GM19035 (cell line): Measurements from ENCODE around the gene PHGDH.

ENCODE experiments used
- ATAC-seq: cut with Tn5 transposase; IDR thresholded peaks from one replicate; pipeline ENCODE4 v1.9.1; 2021; ENCODE audit not compliant: unreplicated experiment

Gene PHGDH

DNA sequence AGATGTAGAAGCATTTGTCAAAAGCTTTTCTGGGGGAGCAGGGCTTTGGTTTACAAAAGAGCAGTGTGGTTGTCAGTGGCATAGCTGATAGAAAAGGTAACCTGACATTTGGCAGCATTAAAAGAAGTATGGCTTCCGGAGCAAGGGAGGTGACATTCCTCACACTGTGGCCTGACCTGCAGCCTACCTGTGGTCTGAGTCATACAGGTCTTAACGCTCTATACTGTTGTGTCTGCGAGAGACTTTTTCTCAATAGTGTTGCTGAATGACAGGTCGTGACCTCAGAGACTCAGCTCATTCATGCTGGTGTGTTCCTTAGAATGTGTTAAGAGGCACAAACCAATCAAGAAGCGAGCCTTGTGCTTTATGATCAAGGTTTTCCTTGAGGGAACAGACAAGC lies 19.3 kb downstream of the PHGDH start:
- no peak for ATAC-seq

DNA sequence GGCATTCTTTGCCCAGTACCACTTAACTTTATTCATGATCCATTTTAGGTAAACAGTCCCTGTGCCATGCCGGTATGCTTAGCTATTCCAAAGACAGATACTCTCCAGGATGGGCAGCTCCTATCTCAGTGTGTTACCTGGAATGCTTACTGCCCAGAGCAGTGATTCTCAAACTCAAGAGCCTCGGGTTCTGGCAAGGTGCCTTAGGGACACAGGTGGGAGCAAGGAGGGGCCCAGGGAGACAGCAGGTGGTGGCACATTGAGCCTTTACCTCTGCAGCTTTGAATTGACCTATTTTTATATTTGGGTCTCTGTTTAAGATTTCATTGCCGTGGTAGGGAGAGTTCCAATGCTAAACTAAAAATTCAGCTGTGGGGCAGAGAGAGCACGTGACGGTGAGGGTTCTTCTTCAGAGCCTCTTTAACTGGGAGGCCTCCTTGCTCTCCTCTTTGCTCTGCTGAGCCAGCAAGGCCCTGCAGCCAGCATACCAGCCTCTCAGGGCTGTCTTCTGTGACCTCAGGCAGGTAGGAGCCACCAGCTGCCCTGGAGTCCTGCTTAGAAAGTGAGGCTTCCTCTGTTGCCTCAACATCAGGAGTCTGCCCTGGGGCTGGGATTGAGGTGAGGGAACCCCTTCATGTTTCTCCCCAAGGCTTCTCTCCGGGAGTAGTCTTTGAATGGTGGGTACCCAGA lies 20.2 kb downstream of the PHGDH start:
- ATAC-seq, result no peak

DNA sequence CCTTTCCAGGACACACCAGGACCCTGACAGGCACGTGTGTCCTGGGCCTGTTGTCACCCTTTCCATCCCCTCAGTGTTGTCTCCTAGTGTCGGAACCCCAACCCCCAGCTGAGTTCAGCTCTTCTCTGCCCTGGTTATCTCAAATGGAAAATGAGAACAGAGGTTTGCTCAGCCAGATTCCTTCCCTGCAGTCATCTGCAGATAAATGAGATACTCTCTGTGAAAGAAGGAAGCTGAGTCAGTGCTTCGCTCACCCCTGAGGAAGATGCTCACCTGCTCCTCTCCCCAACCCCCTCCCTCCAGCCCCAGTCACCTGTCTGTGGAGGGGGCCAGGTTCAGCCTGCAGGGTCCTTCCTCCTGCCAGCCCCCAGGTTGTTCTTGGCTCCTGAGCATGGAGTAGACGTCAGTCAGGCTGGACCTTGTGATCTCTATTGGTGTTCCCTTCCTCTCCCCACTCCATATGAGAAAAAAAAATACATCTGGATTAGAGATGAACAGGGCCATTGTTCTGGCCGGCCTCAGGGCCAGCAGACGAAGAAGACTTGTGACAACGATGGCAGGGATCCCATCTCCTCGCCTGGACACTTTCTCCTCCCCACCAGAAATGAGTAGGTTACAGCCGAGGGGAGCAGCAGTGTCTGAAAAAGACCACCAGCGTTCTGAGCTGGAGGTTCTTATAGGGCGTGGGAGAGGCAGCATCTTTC lies 20.9 kb downstream of the PHGDH start:
- no peak for ATAC-seq

DNA sequence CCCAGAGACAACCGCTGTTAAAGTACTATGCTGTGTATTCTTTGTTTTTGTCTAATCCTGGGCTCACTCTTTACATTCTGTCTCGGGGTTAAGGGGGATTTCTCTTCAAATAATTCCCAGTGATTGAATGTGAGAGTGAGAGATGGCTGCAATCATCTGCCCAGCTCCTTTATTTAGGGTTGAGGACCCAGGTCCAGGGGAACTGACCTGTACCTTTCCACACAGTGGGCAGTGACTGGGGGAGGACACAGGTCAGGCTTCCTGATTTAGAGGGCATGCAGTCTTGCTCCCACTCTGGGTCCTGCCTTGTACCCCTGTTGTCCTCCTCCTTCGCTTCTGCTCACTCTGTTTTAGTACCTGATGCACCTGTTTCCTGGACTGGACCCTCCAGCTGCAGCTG lies 22.0 kb downstream of the PHGDH start:
- no peak for ATAC-seq

DNA sequence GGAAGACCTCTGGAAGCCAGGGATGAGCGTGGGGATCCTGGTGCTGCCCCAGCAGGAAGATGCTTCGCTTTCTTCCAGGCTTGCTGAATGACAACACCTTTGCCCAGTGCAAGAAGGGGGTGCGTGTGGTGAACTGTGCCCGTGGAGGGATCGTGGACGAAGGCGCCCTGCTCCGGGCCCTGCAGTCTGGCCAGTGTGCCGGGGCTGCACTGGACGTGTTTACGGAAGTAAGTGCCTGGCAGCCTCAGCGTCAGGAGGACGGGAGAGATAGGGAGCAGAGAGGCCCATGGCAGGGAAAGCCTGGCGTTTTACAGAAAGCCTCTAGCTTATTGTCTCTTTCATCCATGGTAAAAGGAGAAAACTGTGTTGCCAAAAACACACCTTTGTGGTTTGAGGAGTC lies 23.5 kb downstream of the PHGDH start:
- ATAC-seq, result no peak

DNA sequence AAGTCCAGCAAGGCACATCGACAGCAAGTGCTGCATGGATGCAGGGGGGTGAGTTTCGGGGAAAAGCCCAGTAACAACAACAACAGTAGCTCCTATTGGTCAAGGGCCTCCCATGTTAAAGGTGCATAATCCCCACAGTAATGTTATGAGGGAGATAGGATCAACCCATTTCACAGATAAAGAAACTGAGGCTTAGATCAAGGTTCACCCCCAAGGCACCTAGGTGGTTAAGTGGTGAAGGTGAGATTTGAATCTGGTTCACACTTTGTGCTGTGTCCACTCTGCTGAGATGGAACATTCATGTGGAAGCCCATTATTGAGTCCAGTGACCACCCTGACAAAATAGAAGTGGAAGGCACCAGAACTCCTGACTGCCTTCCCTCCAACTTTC lies 24.9 kb downstream of the PHGDH start:
- ATAC-seq, result no peak

DNA sequence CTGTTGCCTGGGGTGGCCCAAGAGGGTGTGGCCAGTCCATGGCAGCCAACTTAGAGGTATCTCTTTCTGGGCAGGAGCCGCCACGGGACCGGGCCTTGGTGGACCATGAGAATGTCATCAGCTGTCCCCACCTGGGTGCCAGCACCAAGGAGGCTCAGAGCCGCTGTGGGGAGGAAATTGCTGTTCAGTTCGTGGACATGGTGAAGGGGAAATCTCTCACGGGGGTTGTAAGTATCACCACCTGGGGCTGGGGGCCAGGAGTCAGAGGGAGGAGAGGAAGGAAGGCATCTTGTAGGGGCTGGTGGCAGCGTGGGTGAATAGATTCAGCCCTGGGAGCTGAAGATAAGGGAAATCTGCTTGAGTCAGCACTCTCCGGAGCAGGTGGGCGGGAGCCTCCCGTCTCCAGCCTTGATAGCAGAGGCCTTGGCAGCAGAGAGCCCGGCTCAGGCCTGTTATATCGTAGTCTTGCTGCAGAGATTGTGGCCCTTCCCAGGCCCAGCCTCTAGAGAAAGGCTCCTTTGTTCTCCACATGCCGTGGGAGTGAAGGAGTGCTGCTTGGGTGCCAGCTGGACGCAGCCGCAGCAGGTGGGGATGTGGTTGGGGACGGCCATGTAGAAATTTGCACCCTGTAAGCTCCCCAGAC lies 25.4 kb downstream of the PHGDH start:
- ATAC-seq, result no peak

DNA sequence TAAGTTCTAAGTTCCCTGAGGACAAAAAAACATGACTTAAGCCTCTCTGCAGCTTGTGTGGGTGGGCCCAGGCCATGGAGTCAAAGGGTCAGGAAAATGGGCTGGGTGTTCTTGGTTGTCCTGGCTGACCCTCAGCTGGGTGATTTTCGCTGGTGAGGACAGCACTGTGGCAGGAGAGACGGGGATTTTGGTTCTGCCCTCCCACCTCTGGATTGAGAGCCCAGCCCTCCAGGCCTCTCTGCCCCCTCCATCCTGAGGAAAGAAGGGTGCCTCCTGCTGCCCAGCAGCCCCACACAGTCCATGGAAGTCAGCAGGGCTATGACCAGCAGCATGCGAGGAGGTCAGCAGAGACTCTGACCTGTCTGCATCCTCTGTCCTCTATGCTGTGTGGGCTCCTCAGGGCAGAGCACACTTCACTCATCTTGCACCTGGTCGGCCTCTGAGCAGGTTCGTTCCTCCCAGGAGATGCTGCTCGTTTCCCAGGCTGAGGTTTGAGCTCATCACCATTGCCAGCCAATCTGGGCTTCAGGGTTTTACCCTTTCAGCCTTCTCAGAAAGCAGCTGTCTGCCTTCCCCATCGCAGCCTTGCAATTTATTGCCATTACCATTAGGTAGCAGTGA lies 26.5 kb downstream of the PHGDH start:
- no peak for ATAC-seq

DNA sequence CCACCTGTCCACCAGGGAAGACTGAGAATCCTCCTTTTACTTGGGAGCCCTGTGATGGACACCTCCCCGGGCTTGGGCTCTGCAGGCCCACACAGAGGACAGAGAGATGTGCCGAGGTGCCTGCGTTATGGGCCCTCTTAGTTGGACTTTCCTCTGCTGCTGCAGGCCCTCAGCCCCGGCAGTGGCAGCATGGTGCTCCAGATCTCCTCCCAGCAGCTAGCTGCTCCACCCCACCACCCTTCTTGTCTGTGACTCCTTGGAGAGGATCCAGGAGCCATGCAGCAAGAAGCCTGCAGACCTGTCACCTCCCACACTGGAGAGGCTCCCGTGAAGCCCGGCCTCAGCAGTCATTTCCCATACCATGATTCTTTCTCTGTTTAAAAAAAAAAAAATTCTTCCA lies 27.4 kb downstream of the PHGDH start:
- no peak for ATAC-seq

DNA sequence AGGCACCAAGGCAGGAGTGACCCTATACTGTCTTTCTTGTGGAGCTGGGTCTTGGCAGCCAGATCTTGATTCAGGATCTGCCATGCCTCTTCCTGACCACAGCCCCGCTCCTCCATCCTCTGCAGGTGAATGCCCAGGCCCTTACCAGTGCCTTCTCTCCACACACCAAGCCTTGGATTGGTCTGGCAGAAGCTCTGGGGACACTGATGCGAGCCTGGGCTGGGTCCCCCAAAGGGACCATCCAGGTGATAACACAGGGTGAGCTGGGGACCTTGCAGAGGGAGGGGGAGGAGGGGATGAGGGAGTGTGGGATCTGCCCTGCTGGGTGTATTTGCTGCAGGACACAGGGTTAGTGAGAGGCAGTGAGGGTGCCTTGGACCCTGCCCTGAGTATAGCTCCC lies 28.5 kb downstream of the PHGDH start:
- no peak for ATAC-seq

DNA sequence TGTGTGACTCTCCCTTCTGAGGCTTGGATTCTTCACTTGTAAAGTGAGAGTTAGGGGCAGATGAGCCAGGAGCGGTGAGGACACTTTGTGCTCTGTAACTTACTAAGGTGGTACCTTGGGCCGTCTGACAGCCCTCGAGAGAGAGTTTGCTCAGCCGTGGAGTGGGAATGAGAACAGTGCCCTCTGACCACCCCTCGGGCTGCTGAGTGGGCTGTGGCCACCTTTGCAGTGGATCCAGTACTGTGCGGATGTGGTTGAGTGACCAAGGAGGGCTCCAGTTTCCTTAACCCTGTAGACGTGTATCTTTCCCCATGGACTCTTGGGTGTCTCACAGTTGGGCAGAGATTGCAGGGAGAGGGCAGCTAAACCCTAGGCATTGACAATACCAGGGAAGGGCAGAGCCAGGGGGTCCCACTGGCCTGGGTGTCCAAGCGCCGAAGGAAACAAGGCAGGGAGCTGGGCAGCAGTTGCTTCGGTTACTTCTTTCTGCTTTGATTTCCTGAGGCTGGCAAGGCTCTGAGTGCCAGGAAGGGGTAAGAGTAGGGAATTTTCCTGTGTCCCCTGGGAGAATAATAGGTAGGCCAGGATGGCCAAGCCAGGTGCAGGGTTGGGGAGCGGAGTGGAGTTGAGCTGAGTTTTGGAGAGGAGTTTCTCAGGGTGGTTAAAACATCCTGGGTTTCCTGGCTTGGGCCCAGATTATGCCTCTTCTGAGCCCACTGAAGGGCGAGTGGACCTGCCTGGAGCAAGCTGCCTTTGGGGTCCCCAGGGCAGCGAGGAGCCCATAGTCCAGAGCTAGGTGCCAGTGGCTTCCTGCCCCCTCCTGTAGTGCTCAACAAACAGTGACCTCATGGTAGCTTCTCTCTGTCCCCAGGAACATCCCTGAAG lies 29.4 kb downstream of the PHGDH start:
- no peak for ATAC-seq

DNA sequence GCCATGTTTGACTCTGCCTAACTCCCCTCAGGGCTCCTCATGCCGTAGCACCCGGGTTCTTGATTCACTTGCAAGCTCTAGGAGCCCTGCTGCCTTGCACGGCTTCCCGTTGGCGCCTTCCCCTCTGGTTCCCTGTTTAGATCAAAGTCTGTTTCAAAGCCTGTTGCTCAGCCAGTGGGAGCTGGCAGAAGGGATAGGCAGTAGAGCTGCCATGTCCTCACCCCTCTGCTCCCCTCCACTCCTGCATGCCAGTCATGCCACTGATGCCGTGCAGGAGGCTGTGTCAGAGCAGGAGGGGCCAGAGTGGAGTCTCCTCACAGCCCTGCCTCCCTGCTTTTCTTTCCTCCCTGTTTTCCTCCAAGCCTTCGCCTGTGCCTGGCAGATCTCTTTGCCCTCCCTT lies 30.5 kb downstream of the PHGDH start:
- no peak for ATAC-seq

DNA sequence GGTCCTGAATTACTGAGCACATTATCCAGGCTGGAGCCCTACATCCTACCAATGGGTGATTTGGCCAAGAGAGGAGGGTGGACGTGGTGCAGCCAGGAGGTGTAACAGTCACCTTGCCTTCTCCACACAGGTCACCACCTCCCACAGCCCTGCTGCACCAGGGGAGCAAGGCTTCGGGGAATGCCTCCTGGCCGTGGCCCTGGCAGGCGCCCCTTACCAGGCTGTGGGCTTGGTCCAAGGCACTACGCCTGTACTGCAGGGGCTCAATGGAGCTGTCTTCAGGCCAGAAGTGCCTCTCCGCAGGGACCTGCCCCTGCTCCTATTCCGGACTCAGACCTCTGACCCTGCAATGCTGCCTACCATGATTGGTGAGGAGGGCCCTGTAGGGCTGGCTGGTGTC lies 30.9 kb downstream of the PHGDH start:
- ATAC-seq, result no peak

DNA sequence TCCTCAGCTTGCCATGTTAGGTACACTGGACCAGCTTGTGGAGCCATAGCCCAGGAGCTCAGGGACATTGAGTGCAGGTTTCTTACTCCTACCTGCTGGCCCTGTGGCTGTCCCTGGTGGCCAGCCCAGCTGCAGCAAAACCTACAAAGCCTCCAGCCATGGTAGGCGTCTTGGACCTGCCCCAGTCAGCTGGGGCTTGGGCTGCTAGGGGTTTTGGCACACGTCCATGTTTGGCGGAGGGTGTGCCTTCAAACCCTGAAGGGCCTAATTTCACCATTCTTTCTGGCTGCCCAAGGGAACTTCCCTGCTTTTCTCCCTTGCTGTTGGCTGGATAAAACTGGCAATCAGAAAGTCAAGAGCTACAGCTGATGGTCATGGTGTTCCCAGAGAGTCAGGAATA lies 31.6 kb downstream of the PHGDH start:
- no peak for ATAC-seq

DNA sequence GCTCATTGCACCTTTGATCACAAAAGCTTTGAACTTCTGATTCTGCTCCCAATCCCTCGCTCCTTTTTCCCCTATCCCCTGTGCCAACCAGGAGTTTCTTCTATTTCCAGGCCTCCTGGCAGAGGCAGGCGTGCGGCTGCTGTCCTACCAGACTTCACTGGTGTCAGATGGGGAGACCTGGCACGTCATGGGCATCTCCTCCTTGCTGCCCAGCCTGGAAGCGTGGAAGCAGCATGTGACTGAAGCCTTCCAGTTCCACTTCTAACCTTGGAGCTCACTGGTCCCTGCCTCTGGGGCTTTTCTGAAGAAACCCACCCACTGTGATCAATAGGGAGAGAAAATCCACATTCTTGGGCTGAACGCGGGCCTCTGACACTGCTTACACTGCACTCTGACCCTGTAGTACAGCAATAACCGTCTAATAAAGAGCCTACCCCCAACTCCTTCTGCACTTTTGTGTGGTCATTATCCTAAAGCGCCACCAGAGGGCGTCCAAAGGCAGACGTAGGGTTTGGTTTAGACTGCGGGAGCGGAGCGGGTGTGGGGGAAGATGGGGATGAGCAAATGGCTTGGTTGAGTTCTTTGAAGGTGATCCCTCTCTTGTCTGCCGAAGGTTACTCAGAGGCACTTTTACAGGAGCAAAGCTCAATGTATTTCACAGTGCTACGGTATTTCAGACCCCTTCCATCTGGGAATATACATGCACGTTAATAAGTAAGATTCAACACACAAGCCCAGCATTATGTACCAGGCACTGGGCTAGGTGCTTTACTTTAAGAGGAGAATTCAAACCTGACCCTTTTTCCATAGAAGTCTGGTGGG lies 32.3 kb downstream of the PHGDH start:
- ATAC-seq, result peak; percentile 71

DNA sequence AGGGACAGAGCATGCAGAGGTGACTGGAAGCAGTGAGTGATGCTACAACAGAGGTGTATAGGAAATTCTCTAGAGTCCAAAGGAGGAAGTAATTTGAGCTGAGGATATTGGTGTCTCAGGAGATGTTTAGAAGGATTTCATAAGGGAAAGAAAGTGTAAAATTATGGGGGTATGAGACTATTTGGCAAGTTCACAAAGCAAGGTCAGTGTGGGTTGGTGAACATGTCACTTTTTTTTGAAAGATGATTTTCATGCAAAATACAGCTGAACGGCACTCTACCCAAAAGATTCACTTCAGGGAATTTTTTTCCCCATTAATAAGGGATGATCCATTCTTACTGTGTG lies 32.8 kb downstream of the PHGDH start:
- no peak for ATAC-seq

DNA sequence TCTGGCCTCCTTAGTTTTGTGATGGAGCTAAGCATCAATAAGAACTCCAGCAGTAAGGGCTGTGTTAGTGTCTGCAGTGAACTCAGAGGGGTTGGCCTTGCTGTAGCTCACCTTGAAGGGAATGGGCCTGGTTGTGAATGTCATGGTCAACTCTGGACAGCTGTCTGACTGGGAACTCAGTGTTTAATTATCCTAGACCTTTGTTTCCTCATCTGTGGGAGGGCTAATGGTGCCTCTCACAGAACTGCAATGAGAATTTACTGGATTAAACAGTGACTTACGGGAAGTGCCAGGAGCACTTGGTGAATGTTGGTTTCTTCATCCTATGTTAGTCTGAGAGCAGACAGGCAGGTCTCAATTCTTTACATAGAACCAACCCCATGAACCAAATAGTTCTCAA lies 33.3 kb downstream of the PHGDH start:
- no peak for ATAC-seq

DNA sequence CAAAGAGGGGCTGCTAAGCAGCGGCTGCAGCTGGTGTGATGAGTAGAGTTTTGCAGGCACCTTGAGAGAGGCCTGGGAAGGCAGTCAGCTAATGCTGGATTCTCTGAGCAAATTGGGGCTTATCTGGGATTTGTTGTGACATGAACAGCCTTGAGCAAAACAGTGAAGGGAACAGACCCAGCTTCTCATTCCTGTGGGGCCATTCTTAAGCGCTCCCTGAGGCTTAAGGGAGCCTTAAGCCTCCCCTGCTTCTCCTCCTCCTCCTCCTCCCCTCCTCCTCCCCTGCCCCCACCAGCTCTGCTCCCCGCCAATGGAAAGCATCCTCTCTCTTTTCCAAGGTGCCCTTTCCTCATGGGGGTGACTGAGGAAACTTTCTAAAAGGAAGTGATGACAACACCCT lies 35.7 kb downstream of the PHGDH start:
- no peak for ATAC-seq

DNA sequence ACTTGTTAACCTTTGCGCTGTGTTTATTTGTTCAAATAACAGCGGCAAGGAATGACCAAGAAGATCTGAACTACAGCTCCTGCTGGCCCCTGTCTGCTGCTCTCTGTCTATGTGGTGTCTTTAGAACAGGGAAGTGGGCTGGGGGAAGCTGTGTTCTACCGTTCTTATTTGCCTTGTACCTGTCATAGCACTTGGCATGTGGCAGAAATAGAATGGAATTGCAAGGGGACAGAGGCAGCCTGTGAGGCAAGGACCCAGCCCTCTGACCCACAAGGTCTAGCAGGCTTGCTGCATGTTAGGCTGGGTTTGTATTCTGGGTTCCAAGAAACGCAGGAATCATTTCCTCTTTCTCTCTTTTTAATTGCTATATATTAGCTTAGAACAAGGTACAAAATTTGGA lies 36.3 kb downstream of the PHGDH start:
- no peak for ATAC-seq

DNA sequence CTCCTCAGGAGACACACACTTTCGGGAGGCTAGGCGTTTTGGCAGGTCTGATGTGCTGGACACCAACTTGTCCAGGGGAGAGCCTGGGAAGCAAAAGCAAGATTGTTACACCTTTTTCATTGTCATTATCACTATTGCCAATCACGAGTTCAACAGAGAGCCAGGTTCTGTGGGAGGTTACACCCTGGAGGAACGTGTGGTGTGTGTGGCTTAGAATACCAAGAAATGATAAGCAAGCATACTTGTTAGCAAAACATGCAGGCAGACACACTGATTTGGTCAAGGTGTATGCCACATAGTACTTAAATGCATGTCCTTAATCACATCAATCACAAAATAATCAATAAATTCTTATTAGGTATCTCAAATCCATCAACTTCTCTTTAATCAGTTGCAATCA lies 40.9 kb downstream of the PHGDH start:
- ATAC-seq, result no peak
